Mesothelial cell of epicardium (in vitro differentiated cells): ENCODE results near the gene ABHD3. TPM values are rescaled to one million over a fixed set of nuclear protein-coding genes. Genes with fewer than 3 reads are reported as not detected.
"Not testable (repeated sequence)": the region's sequence is repeated elsewhere in the genome, so short reads cannot be mapped to it uniquely, and the experiment has no call there.

Experiments used
- DNase-seq, 2 experiments: peaks; one replicate each; pipeline ENCODE4 v3.0.0; 2021; ENCODE audit warnings: low spot score in 2 of 2; ENCODE audit not compliant: unreplicated experiment in 2 of 2
- H3K27ac Mint-ChIP-seq: 2 replicates; pipeline ENCODE4 v1.8.0; 2021; ENCODE audit warnings: mixed read lengths
- H3K27me3 Mint-ChIP-seq: 2 replicates; pipeline ENCODE4 v1.8.0; 2021; ENCODE audit warnings: low read depth, mixed read lengths
- H3K36me3 Mint-ChIP-seq: 2 replicates; pipeline ENCODE4 v1.8.0; 2021; ENCODE audit warnings: mixed read lengths
- H3K4me1 Mint-ChIP-seq: 2 replicates; pipeline ENCODE4 v1.8.0; 2021; ENCODE audit warnings: mixed read lengths
- H3K4me3 Mint-ChIP-seq: 2 replicates; pipeline ENCODE4 v1.8.0; 2021; ENCODE audit warnings: mild to moderate bottlenecking, moderate library complexity, mixed read lengths
- H3K9me3 Mint-ChIP-seq: 2 replicates; pipeline ENCODE4 v1.8.0; 2021; ENCODE audit warnings: mixed read lengths
- CTCF ChIP-seq: fragments of 200-600 bp; sonication (generic); IDR thresholded peaks from one replicate; pipeline ENCODE4 v1.5.0; 2021; ENCODE audit warnings: antibody characterized with exemption; ENCODE audit not compliant: unreplicated experiment
- total RNA-seq: library from RNA; stranded (reverse); gene quantifications from 3 replicates; pipeline ENCODE4 v1.2.1, GENCODE V29; 2021

The ABHD3 gene
- total RNA-seq, 1 donor from 2014 or later, result 6.0 TPM

GRCh38 chr18:21680161-21680560 lies 24.4 kb downstream of the ABHD3 start:
- peaks cover 3% of the 10 kb centered on the region for H3K4me1 Mint-ChIP-seq

DNA sequence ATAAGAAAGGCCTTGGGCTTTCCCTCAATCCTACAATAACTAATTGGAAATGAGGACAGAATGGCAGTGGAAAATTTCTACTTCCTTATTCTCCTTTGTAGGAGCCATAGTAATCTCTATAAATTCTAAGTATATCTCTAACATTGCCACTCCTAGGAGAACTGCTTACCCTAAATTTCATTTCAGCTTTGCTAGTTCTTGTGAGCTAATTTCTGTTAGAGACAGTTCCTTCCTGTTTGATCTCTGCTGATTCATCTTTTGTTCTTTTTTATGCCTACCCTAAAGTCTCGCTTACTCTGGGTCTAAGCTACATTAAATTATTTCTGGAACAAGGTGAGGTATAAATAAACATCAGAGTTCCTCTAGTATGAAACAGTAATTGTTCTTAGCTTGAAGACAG lies 25.7 kb downstream of the ABHD3 start:
- no peak for TF ChIP-seq CTCF
- no peak overlapping the region for H3K27ac Mint-ChIP-seq
- DNase-seq, result no peak
- peaks cover 3% of the 10 kb centered on the region for H3K4me1 Mint-ChIP-seq
- no peaks in the 10 kb centered on the region for H3K9me3 Mint-ChIP-seq
- H3K4me3 Mint-ChIP-seq, result no peak overlapping the region
- no peaks in the 10 kb centered on the region for H3K36me3 Mint-ChIP-seq
- no peaks in the 10 kb centered on the region for H3K27me3 Mint-ChIP-seq

More at GRCh38 chr18:21680161-21680560, 24.4 kb downstream of the ABHD3 start:
- Mint-ChIP-seq H3K36me3 (no peaks in the 10 kb centered on the region), H3K27ac (no peak overlapping the region), H3K9me3 (no peaks in the 10 kb centered on the region), H3K4me3 (no peak overlapping the region), H3K27me3 (no peaks in the 10 kb centered on the region)
- no peak for TF ChIP-seq CTCF
- DNase-seq, result no peak

DNA sequence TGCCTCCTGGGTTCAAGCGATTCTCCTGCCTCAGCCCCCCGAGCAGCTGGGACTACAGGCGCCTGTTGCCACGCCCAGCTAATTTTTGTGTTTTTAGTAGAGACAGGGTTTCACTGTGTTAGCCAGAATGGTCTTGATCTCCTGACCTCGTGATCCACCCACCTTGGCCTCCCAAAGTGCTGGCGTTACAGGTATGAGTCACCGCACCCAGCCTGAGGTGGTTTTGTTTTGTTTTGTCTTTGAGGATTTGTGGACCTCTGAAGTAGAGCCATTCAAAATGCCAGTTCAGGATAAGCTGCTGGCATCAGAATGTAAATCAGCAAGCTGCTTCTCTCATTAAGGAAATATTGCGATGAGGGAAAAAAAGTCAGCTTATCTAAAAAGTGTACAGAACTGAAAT lies 29.2 kb downstream of the ABHD3 start:
- not testable (repeated sequence) for H3K9me3 Mint-ChIP-seq, H3K4me1 Mint-ChIP-seq, DNase-seq, H3K27me3 Mint-ChIP-seq, H3K36me3 Mint-ChIP-seq, H3K4me3 Mint-ChIP-seq, H3K27ac Mint-ChIP-seq

DNA sequence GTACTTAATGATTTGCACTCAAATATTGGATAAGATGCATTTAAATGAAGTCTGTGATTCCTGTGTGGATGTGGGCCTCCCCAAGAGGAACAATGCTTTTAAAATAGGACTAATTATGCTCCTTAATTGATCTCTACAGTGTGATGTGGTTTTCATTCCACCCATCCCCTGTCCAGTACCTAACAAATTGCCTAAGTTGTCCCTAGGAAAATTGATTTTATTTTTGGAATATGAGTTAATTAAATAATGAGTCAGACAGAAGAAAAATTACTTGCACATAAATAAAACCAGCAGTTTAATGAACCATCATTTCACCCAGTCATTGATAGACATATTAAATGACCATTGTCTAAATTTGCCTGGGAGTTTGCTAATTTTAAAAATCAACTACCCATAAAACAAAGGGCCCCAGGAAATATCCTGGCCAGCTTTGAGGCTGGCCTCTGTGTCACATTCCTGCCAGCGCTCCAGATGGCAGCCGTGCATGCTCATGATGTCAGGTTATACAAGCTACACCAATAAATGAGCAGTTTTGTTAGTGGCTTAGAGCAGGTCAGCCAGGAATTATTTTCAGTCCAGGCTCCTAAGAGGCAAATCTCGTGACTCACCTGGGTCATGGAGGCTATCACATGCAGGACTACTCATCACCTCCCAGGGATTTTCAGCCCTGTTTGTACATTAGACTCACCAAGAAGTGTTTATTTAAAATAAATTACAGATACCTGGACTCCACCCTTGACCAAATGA lies 31.9 kb downstream of the ABHD3 start:
- H3K27ac Mint-ChIP-seq, result no peak overlapping the region
- no peak for DNase-seq
- H3K9me3 Mint-ChIP-seq, result no peaks in the 10 kb centered on the region
- H3K4me1 Mint-ChIP-seq, result no peaks in the 10 kb centered on the region
- no peaks in the 10 kb centered on the region for H3K36me3 Mint-ChIP-seq
- no peak overlapping the region for H3K4me3 Mint-ChIP-seq
- no peaks in the 10 kb centered on the region for H3K27me3 Mint-ChIP-seq
- no peak for TF ChIP-seq CTCF

DNA sequence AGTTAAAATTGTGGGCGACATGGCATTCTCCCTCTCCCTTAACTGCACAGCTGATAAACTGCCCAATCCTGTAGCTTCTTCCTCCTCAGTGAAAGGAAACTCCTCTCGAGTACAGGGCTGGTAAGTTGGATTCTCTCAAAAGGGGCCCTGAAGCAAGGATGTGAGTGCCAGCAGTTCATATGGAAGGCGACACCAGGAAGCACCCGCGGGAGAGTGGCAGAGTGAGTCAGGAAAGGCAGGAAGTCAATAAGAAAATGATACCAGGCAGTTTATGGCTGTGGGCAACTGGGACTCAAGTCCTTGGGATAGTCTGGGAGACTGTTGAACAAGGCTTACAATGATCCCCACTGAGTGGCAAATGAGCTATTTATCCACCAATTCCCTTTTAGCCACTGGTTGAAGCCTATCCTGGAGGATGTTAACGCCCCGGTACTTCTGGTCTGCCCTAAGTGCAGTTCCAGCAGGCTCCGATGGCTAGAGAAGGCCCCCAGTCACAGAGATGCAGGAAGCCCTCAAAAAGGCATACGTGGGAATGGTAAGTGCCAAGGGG lies 34.8 kb downstream of the ABHD3 start:
- DNase-seq, result no peak
- H3K36me3 Mint-ChIP-seq, result no peaks in the 10 kb centered on the region
- H3K4me1 Mint-ChIP-seq, result no peaks in the 10 kb centered on the region
- H3K27me3 Mint-ChIP-seq, result no peaks in the 10 kb centered on the region
- no peak overlapping the region for H3K27ac Mint-ChIP-seq
- H3K9me3 Mint-ChIP-seq, result no peaks in the 10 kb centered on the region
- no peak for TF ChIP-seq CTCF
- H3K4me3 Mint-ChIP-seq, result no peak overlapping the region

GRCh38 chr18:21664069-21664468 lies 40.5 kb downstream of the ABHD3 start:
- TF ChIP-seq CTCF, result no peak
- Mint-ChIP-seq H3K4me1 (no peaks in the 10 kb centered on the region), H3K27ac (no peak overlapping the region), H3K4me3 (no peak overlapping the region), H3K27me3 (no peaks in the 10 kb centered on the region), H3K36me3 (no peaks in the 10 kb centered on the region), H3K9me3 (no peaks in the 10 kb centered on the region)
- DNase-seq, result no peak
